Neural progenitor cell (in vitro differentiated cells): ENCODE results near the gene VWC2L. TPM values are rescaled to one million over a fixed set of nuclear protein-coding genes. Genes with fewer than 3 reads are reported as not detected.

Experiments used
- DNase-seq: peaks from one replicate; pipeline ENCODE4 v3.0.0-alpha.2; 2016; ENCODE audit warnings: low spot score
- H2AFZ ChIP-seq: fragments of 200-600 bp; sonication (generic); replicated peaks from 2 replicates; pipeline ENCODE4 v1.6.1; 2016; ENCODE audit warnings: antibody characterized with exemption
- H3F3A ChIP-seq: fragments of 200-600 bp; sonication (generic); 2 replicates; pipeline ENCODE4 v1.6.1; 2016; ENCODE audit warnings: antibody characterized with exemption, low read depth
- H3K27ac ChIP-seq: fragments of 200-600 bp; sonication (generic); 2 replicates; pipeline ENCODE4 v1.5.1; 2016; ENCODE audit warnings: mild to moderate bottlenecking
- H3K27me3 ChIP-seq: fragments of 200-600 bp; sonication (generic); 2 replicates; pipeline ENCODE4 v1.6.1; 2016; ENCODE audit warnings: mild to moderate bottlenecking, moderate library complexity
- H3K36me3 ChIP-seq: fragments of 200-600 bp; sonication (generic); 2 replicates; pipeline ENCODE4 v1.5.1; 2016
- H3K4me1 ChIP-seq: fragments of 200-600 bp; sonication (generic); 2 replicates; pipeline ENCODE4 v1.6.1; 2016; ENCODE audit warnings: mixed run types
- H3K4me2 ChIP-seq: fragments of 200-600 bp; sonication (generic); 2 replicates; pipeline ENCODE4 v1.6.1; 2016
- H3K4me3 ChIP-seq: fragments of 200-600 bp; sonication (generic); 2 replicates; pipeline ENCODE4 v1.5.1; 2016
- H3K79me2 ChIP-seq: fragments of 200-600 bp; sonication (generic); 2 replicates; pipeline ENCODE4 v1.6.1; 2016; ENCODE audit warnings: low read depth
- H3K9ac ChIP-seq: fragments of 200-600 bp; sonication (generic); 2 replicates; pipeline ENCODE4 v1.6.1; 2016
- H3K9me3 ChIP-seq: fragments of 200-600 bp; sonication (generic); 2 replicates; pipeline ENCODE4 v1.5.1; 2016; ENCODE audit warnings: low read depth
- H4K20me1 ChIP-seq: fragments of 200-600 bp; sonication (generic); 2 replicates; pipeline ENCODE4 v1.6.1; 2016; ENCODE audit warnings: low read depth
- H3K27ac Mint-ChIP-seq: 3 replicates; pipeline ENCODE4 v1.8.0; 2021; ENCODE audit warnings: mixed read lengths
- H3K27me3 Mint-ChIP-seq: 2 replicates; pipeline ENCODE4 v1.8.0; 2022; ENCODE audit warnings: low read depth, mild to moderate bottlenecking, inconsistent platforms, moderate library complexity, mixed read lengths; ENCODE audit not compliant: insufficient read depth
- H3K36me3 Mint-ChIP-seq: 3 replicates; pipeline ENCODE4 v1.8.0; 2021; ENCODE audit warnings: mixed read lengths
- H3K4me1 Mint-ChIP-seq: 3 replicates; pipeline ENCODE4 v1.8.0; 2021; ENCODE audit warnings: mixed read lengths
- H3K4me3 Mint-ChIP-seq: 3 replicates; pipeline ENCODE4 v1.8.0; 2021; ENCODE audit warnings: mild to moderate bottlenecking, moderate library complexity, mixed read lengths
- H3K9me3 Mint-ChIP-seq: 3 replicates; pipeline ENCODE4 v1.8.0; 2020; ENCODE audit warnings: mixed read lengths
- CTCF ChIP-seq: fragments of 200-600 bp; sonication (generic); IDR thresholded peaks from 2 replicates; pipeline ENCODE4 v1.5.1; 2017; ENCODE audit warnings: antibody characterized with exemption, mild to moderate bottlenecking
- EZH2 ChIP-seq: fragments of 200-600 bp; sonication (generic); IDR thresholded peaks from 2 replicates; pipeline ENCODE4 v1.6.1; 2017; ENCODE audit warnings: antibody characterized with exemption, mild to moderate bottlenecking, moderate library complexity
- EZH2phosphoT487 ChIP-seq: fragments of 200-600 bp; sonication (generic); IDR thresholded peaks from 2 replicates; pipeline ENCODE4 v1.6.1; 2017; ENCODE audit warnings: antibody characterized with exemption
- total RNA-seq: library from RNA; depleted of rRNA; stranded (reverse); fragments of >200 nt; gene quantifications from 2 replicates; pipeline ENCODE4 v1.2.3, GENCODE V29; 2015; ENCODE audit warnings: low replicate concordance

The VWC2L gene
- total RNA-seq, 1 donor from 2014 or later = not detected

- H3K36me3 Mint-ChIP-seq = peaks cover 3% of the 10 kb centered on the region
- DNase-seq = no peak
- Histone ChIP-seq H3K9ac (no peak overlapping the region), H3F3A (no peaks in the 10 kb centered on the region), H3K79me2 (no peaks in the 10 kb centered on the region), H3K4me1 (peaks cover 22% of the 10 kb centered on the region), H3K36me3 (no peaks in the 10 kb centered on the region), H2AFZ (no peak overlapping the region), H3K27me3 (no peaks in the 10 kb centered on the region), H3K4me2 (no peak overlapping the region), H3K27ac (no peak overlapping the region), H3K9me3 (no peaks in the 10 kb centered on the region), H4K20me1 (no peaks in the 10 kb centered on the region), H3K4me3 (no peak overlapping the region)
- TF ChIP-seq EZH2phosphoT487 (no peak), CTCF (no peak), EZH2 (no peak)
- H3K27ac Mint-ChIP-seq = no peak overlapping the region
- H3K27me3 Mint-ChIP-seq = no peaks in the 10 kb centered on the region
- H3K4me1 Mint-ChIP-seq = peaks cover 45% of the 10 kb centered on the region
- H3K4me3 Mint-ChIP-seq = no peak overlapping the region
- peaks cover 10% of the 10 kb centered on the region for H3K9me3 Mint-ChIP-seq
Observed at GRCh38 chr2:214574084-214574781, 163.4 kb downstream of the VWC2L start.

- no peak overlapping the region for H2AFZ ChIP-seq
- no peaks in the 10 kb centered on the region for H3K27me3 Mint-ChIP-seq
- no peak overlapping the region for H3K4me3 Mint-ChIP-seq
- no peak for DNase-seq
- no peaks in the 10 kb centered on the region for H3K79me2 ChIP-seq
- no peaks in the 10 kb centered on the region for H3K36me3 ChIP-seq
- H3K27me3 ChIP-seq = no peaks in the 10 kb centered on the region
- H3K27ac Mint-ChIP-seq = peak overlapping the region; percentile 28
- H3K27ac ChIP-seq = no peak overlapping the region
- peaks cover 48% of the 10 kb centered on the region for H3K4me1 Mint-ChIP-seq
- H3K4me2 ChIP-seq = no peak overlapping the region
- H3K36me3 Mint-ChIP-seq = no peaks in the 10 kb centered on the region
- no peaks in the 10 kb centered on the region for H3F3A ChIP-seq
- no peaks in the 10 kb centered on the region for H3K9me3 ChIP-seq
- H3K4me1 ChIP-seq = peaks cover 25% of the 10 kb centered on the region
- H3K9me3 Mint-ChIP-seq = peaks cover 3% of the 10 kb centered on the region
- H4K20me1 ChIP-seq = no peaks in the 10 kb centered on the region
- TF ChIP-seq EZH2phosphoT487 (no peak), CTCF (no peak), EZH2 (no peak)
- no peak overlapping the region for H3K4me3 ChIP-seq
- H3K9ac ChIP-seq = no peak overlapping the region
Observed at GRCh38 chr2:214575030-214575429, 164.2 kb downstream of the VWC2L start.

- peaks cover 51% of the 10 kb centered on the region for H3K4me1 Mint-ChIP-seq
- H3K9me3 Mint-ChIP-seq = peaks cover 3% of the 10 kb centered on the region
- no peak overlapping the region for H3K4me3 Mint-ChIP-seq
- no peaks in the 10 kb centered on the region for H3K9me3 ChIP-seq
- TF ChIP-seq EZH2 (no peak), CTCF (no peak), EZH2phosphoT487 (no peak)
- H3K9ac ChIP-seq = no peak overlapping the region
- no peaks in the 10 kb centered on the region for H3F3A ChIP-seq
- no peaks in the 10 kb centered on the region for H4K20me1 ChIP-seq
- H3K27ac Mint-ChIP-seq = peak overlapping the region; percentile 28
- no peak overlapping the region for H2AFZ ChIP-seq
- H3K36me3 Mint-ChIP-seq = no peaks in the 10 kb centered on the region
- H3K79me2 ChIP-seq = no peaks in the 10 kb centered on the region
- DNase-seq = no peak
- H3K4me3 ChIP-seq = no peak overlapping the region
- no peaks in the 10 kb centered on the region for H3K27me3 ChIP-seq
- no peak overlapping the region for H3K4me2 ChIP-seq
- H3K4me1 ChIP-seq = peaks cover 29% of the 10 kb centered on the region
- no peak overlapping the region for H3K27ac ChIP-seq
- H3K36me3 ChIP-seq = no peaks in the 10 kb centered on the region
- H3K27me3 Mint-ChIP-seq = no peaks in the 10 kb centered on the region
Observed at GRCh38 chr2:214575465-214575864, 164.6 kb downstream of the VWC2L start.
